Activated B cell treated with CpG ODN at 0.5 μM for 24 hours (primary cell): ENCODE results near the gene NOTUM. TPM values are rescaled to one million over a fixed set of nuclear protein-coding genes. Genes with fewer than 3 reads are reported as not detected.

Experiments
- ATAC-seq: fragments of 200-7000 bp; cut with Tn5 transposase; one replicate; pipeline ENCODE4 v1.10.0; 2021; ENCODE audit warnings: low read depth, mild to moderate bottlenecking, moderate library complexity
- CTCF ChIA-PET: fragments of 350-600 bp; sonication (Branson Sonifier 250); formaldehyde crosslinking; loops from one replicate; lab custom pipeline; 2021; ENCODE audit warnings: antibody characterized with exemption; lab: Charles Lee
- POLR2A ChIA-PET: fragments of 350-600 bp; sonication (Branson Sonifier 250); formaldehyde crosslinking; loops from one replicate; lab custom pipeline; 2021; ENCODE audit warnings: antibody characterized with exemption; lab: Charles Lee
- DNase-seq: peaks from one replicate; pipeline ENCODE4 v3.0.0; 2022
- H3K27ac Mint-ChIP-seq: one replicate; pipeline ENCODE4 v1.8.0; 2020; ENCODE audit warnings: mixed read lengths
- H3K27me3 Mint-ChIP-seq: one replicate; pipeline ENCODE4 v1.8.0; 2021; ENCODE audit warnings: mixed read lengths
- H3K36me3 Mint-ChIP-seq: one replicate; pipeline ENCODE4 v1.8.0; 2021; ENCODE audit warnings: low read depth, mixed read lengths
- H3K4me1 Mint-ChIP-seq: one replicate; pipeline ENCODE4 v1.8.0; 2021; ENCODE audit warnings: mixed read lengths
- H3K4me3 Mint-ChIP-seq: one replicate; pipeline ENCODE4 v1.8.0; 2020; ENCODE audit warnings: mild to moderate bottlenecking, mixed read lengths
- H3K9me3 Mint-ChIP-seq: one replicate; pipeline ENCODE4 v1.8.0; 2020; ENCODE audit warnings: mixed read lengths
- CTCF ChIP-seq: fragments of 200-600 bp; IDR thresholded peaks from one replicate; pipeline ENCODE4 v1.8.0; 2022; ENCODE audit warnings: antibody characterized with exemption, mild to moderate bottlenecking
- intact Hi-C: fragments of 100-400 bp; cut with micrococcal nuclease; formaldehyde crosslinking; loops from one replicate; pipeline ENCODE4 v1.15.1; 2024
- total RNA-seq: library from RNA; stranded (reverse); gene quantifications from 2 replicates; pipeline ENCODE4 v1.2.3, GENCODE V29; 2022

NOTUM gene
- total RNA-seq, 1 donor from 2014 or later: not detected

GRCh38 chr17:81934850-81935708 is 25.9 kb downstream of the NOTUM start:
- no peak overlapping the region for H3K4me3 Mint-ChIP-seq
- intact Hi-C loops: loop anchor here (5.0 kb wide), 1 partner anchor 162 kb away; the partner anchor contains the start of gene FASN
- peaks cover 5% of the 10 kb centered on the region for H3K27me3 Mint-ChIP-seq
- DNase-seq (no peak), ATAC-seq (no peak)
- no peaks in the 10 kb centered on the region for H3K9me3 Mint-ChIP-seq
- H3K4me1 Mint-ChIP-seq: peaks cover 23% of the 10 kb centered on the region
- ChIA-PET CTCF (no interaction called here), POLR2A (no interaction called here)
- H3K36me3 Mint-ChIP-seq: peaks cover 9% of the 10 kb centered on the region
- no peak overlapping the region for H3K27ac Mint-ChIP-seq
- TF ChIP-seq CTCF: no peak

GRCh38 chr17:81934098-81934757 is 26.8 kb downstream of the NOTUM start:
- H3K4me3 Mint-ChIP-seq: no peak overlapping the region
- peaks cover 9% of the 10 kb centered on the region for H3K36me3 Mint-ChIP-seq
- H3K9me3 Mint-ChIP-seq: no peaks in the 10 kb centered on the region
- H3K27ac Mint-ChIP-seq: no peak overlapping the region
- DNase-seq (no peak), ATAC-seq (no peak)
- peaks cover 23% of the 10 kb centered on the region for H3K4me1 Mint-ChIP-seq
- intact Hi-C loops: no loop called here
- CTCF ChIA-PET: no interaction called here
- POLR2A ChIA-PET: interaction anchor here (0.5 kb wide), 1 partner anchor 13 kb away, joined by 3 read pairs; no protein-coding TSS in a partner anchor
- peaks cover 6% of the 10 kb centered on the region for H3K27me3 Mint-ChIP-seq
- TF ChIP-seq CTCF: no peak

- ChIA-PET CTCF (no interaction called here), POLR2A (no interaction called here)
- Mint-ChIP-seq H3K36me3 (peaks cover 9% of the 10 kb centered on the region), H3K27me3 (peaks cover 8% of the 10 kb centered on the region), H3K9me3 (no peaks in the 10 kb centered on the region), H3K27ac (no peak overlapping the region), H3K4me3 (no peak overlapping the region), H3K4me1 (peaks cover 20% of the 10 kb centered on the region)
- no peak for TF ChIP-seq CTCF
- ATAC-seq (no peak), DNase-seq (no peak)
- intact Hi-C loops: no loop called here
These were observed 27.7 kb downstream of the NOTUM start for GRCh38 chr17:81933178-81933699.

GRCh38 chr17:81932333-81932983 is 28.5 kb downstream of the NOTUM start:
- Mint-ChIP-seq H3K36me3 (peaks cover 9% of the 10 kb centered on the region), H3K27me3 (peaks cover 8% of the 10 kb centered on the region), H3K4me3 (no peak overlapping the region), H3K4me1 (peaks cover 14% of the 10 kb centered on the region), H3K27ac (no peak overlapping the region), H3K9me3 (no peaks in the 10 kb centered on the region)
- CTCF ChIA-PET: no interaction called here
- intact Hi-C loops: no loop called here
- ATAC-seq (no peak), DNase-seq (no peak)
- POLR2A ChIA-PET: no interaction called here
- no peak for TF ChIP-seq CTCF
